Osteocyte (in vitro differentiated cells): ENCODE results near the gene SEZ6L. TPM values are rescaled to one million over a fixed set of nuclear protein-coding genes. Genes with fewer than 3 reads are reported as not detected.

Experiments
- DNase-seq: peaks from one replicate; pipeline ENCODE4 v3.0.0; 2021; ENCODE audit warnings: mixed read lengths; ENCODE audit not compliant: unreplicated experiment; ENCODE audit errors: extremely low spot score
- H3K27ac Mint-ChIP-seq: one replicate; pipeline ENCODE4 v1.8.0; 2021; ENCODE audit warnings: mild to moderate bottlenecking, mixed read lengths; ENCODE audit not compliant: unreplicated experiment
- H3K27me3 Mint-ChIP-seq: one replicate; pipeline ENCODE4 v1.8.0; 2021; ENCODE audit warnings: mixed read lengths; ENCODE audit not compliant: unreplicated experiment
- H3K36me3 Mint-ChIP-seq: one replicate; pipeline ENCODE4 v1.8.0; 2021; ENCODE audit warnings: mixed read lengths; ENCODE audit not compliant: unreplicated experiment
- H3K4me1 Mint-ChIP-seq: one replicate; pipeline ENCODE4 v1.8.0; 2021; ENCODE audit warnings: mixed read lengths; ENCODE audit not compliant: unreplicated experiment
- H3K4me3 Mint-ChIP-seq: one replicate; pipeline ENCODE4 v1.8.0; 2021; ENCODE audit warnings: mild to moderate bottlenecking, moderate library complexity, mixed read lengths; ENCODE audit not compliant: unreplicated experiment
- H3K9me3 Mint-ChIP-seq: one replicate; pipeline ENCODE4 v1.8.0; 2021; ENCODE audit warnings: mixed read lengths; ENCODE audit not compliant: unreplicated experiment
- total RNA-seq: library from RNA; stranded (reverse); gene quantifications from 2 replicates; pipeline ENCODE4 v1.2.1, GENCODE V29; 2021
- TF ChIP-seq, protein P1 (sequence below): fragments of 200-600 bp; sonication (generic); IDR thresholded peaks from 2 replicates; pipeline ENCODE4 v1.5.0; 2021; ENCODE audit warnings: antibody characterized with exemption, mild to moderate bottlenecking, moderate library complexity

The SEZ6L gene
- total RNA-seq, 1 donor from 2014 or later, result not detected

DNA sequence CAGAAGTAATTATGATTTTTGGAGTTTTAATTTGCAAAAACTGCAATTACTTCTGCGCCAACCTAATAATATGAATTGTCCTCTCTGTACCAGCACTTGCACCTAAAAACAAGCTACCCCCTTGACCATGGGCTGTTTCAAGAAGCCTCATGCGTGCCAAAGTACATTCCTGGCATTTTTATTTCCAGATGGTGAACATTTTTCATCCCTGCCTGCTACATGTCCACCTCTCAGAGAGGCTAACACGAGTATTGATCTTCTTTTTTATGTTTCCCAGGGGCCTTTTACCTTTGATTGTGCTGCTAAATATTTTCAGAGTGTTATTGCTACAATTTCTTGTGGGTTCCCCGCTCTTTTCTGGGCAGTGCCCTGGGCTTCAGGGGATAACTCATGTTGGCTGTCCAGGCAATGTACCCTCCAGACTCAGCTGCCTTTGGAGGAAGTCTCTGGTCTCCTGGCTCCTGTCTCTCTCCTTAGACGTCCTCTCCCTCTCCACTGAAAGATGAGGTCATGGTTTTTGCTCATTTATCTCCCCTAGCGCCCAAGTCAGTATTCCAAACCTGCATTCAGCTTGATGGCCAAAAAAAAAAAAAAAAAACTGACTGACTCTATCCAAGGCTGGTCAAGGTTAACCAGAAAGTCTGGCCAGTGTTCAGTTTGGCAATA is 173.6 kb downstream of the SEZ6L start:
- no peak overlapping the region for H3K4me3 Mint-ChIP-seq
- peaks cover 5% of the 10 kb centered on the region for H3K4me1 Mint-ChIP-seq
- TF ChIP-seq, protein P1, sequence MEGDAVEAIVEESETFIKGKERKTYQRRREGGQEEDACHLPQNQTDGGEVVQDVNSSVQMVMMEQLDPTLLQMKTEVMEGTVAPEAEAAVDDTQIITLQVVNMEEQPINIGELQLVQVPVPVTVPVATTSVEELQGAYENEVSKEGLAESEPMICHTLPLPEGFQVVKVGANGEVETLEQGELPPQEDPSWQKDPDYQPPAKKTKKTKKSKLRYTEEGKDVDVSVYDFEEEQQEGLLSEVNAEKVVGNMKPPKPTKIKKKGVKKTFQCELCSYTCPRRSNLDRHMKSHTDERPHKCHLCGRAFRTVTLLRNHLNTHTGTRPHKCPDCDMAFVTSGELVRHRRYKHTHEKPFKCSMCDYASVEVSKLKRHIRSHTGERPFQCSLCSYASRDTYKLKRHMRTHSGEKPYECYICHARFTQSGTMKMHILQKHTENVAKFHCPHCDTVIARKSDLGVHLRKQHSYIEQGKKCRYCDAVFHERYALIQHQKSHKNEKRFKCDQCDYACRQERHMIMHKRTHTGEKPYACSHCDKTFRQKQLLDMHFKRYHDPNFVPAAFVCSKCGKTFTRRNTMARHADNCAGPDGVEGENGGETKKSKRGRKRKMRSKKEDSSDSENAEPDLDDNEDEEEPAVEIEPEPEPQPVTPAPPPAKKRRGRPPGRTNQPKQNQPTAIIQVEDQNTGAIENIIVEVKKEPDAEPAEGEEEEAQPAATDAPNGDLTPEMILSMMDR, result no peak
- peaks cover 44% of the 10 kb centered on the region for H3K27me3 Mint-ChIP-seq
- no peak overlapping the region for H3K27ac Mint-ChIP-seq
- no peak for DNase-seq
- H3K9me3 Mint-ChIP-seq, result no peaks in the 10 kb centered on the region
- H3K36me3 Mint-ChIP-seq, result no peaks in the 10 kb centered on the region

DNA sequence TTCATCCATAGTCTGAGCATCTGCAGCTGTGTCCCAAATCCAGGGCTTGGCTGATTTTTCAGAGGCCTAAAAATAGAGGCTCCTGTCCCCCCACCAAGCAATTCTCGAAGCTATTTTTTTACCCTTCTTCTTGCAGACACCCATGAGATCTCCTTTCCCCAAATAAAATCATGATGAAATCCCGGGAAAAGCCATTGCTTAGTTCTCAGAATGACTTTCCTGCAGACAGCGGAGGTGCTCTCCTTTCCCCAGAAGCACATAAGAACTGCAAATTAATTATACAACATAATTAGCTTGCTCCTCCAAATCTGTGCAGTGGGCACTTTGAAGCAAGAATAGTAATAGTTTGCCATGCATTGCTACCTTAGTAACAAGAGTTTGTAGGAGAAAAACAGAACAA is 176.2 kb downstream of the SEZ6L start:
- no peak for DNase-seq
- H3K4me1 Mint-ChIP-seq, result peaks cover 5% of the 10 kb centered on the region
- peaks cover 37% of the 10 kb centered on the region for H3K27me3 Mint-ChIP-seq
- no peak overlapping the region for H3K27ac Mint-ChIP-seq
- TF ChIP-seq, protein P1, result no peak
- H3K4me3 Mint-ChIP-seq, result no peak overlapping the region
- no peaks in the 10 kb centered on the region for H3K36me3 Mint-ChIP-seq
- peaks cover 3% of the 10 kb centered on the region for H3K9me3 Mint-ChIP-seq

DNA sequence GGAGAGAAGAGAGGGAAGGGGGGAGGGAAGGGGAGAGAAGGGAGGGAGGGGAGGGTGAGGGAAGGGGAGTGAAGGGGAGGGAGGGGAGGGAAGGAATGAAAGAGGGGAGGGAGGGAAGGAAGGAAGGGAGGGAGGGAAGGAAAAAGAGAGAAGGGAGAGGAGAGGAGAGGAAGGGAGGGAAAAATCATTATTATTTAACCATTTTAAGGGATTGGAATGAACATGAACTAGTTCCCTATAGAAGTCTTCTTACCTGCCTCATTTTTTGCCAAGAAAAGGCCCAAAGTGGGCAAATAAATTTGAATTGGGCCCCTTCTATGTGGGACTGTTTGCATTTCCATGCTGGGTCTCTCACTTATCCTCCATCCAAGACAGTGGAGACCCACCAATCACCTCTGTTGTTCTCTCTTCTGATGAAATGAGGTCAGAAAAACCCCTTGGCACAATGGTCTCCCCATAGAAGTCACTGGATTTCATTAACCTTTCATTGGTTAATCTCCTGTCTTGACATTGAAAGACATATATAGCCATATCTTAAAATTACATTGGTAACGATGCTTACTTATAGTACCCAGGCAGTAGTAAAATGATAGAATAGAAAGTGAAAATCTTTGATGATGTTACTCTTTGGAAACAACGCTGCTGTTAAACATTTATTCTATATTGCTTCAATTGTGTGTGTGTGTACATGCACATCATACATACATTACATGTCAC is 179.7 kb downstream of the SEZ6L start:
- no peaks in the 10 kb centered on the region for H3K4me1 Mint-ChIP-seq
- H3K27me3 Mint-ChIP-seq, result peaks cover 41% of the 10 kb centered on the region
- TF ChIP-seq, protein P1, result no peak
- no peaks in the 10 kb centered on the region for H3K36me3 Mint-ChIP-seq
- no peak overlapping the region for H3K4me3 Mint-ChIP-seq
- DNase-seq, result no peak
- H3K27ac Mint-ChIP-seq, result no peak overlapping the region
- H3K9me3 Mint-ChIP-seq, result peaks cover 3% of the 10 kb centered on the region

DNA sequence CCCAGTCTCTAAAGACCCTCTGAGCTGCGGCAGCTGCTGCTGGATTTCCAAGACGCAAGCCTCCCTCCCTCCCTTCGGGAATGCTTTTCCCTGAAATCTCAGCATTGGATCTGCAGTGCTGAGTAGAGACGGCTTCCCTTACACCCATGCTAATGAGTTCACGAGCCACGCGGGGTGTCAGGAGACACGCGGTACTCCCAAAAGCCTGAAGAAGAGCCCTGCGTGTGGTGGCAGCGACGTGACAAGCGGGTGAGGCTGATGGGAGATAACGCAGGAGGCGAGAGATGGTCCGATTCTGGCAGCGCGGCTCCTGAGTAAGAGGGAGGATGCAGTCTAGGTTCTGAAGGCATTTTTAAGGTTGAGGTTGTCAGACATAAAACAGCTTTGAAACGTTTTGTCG is 185.4 kb downstream of the SEZ6L start:
- Mint-ChIP-seq H3K27me3 (peaks cover 34% of the 10 kb centered on the region), H3K36me3 (no peaks in the 10 kb centered on the region), H3K9me3 (no peaks in the 10 kb centered on the region), H3K4me3 (no peak overlapping the region), H3K27ac (no peak overlapping the region), H3K4me1 (no peaks in the 10 kb centered on the region)
- DNase-seq, result no peak
- TF ChIP-seq, protein P1, result no peak

DNA sequence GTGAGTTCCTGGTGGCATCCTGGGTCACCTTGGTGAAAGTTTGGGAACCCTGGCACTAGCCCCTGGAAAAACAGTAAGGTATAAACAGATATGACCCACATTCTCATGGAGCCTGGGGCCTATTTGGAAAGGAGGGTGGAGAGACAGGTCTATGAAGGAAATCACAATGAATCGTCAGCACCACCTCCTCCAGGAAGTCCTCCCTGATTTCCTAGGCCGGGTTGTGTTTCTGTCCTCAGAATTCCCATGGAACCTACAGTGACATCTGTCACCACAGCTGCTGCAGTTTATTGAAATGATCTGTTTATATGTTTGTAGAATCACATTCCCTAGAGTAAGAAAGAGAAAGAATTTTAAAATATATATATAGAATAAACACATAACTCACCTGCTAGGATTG is 188.0 kb downstream of the SEZ6L start:
- Mint-ChIP-seq H3K27me3 (peaks cover 33% of the 10 kb centered on the region), H3K9me3 (no peaks in the 10 kb centered on the region), H3K27ac (no peak overlapping the region), H3K36me3 (no peaks in the 10 kb centered on the region), H3K4me1 (peaks cover 6% of the 10 kb centered on the region), H3K4me3 (no peak overlapping the region)
- TF ChIP-seq, protein P1, result no peak
- no peak for DNase-seq
